Measurements from ENCODE around the gene LYRM9. TPM values are rescaled to one million over a fixed set of nuclear protein-coding genes. Genes with fewer than 3 reads are reported as not detected.

LYRM9 gene
- total and polyA plus RNA-seq, 9 of the 15 experiments (the other 6 are each of a cell fraction or from before 2014, with no cell fraction given), result 0.98 to 4.7 (median 1.8) TPM

GRCh38 chr17:27893841-27894503, 807 bp upstream of the LYRM9 start (continued):
- TF ChIP-seq TSHZ1 (CRISPR knock-in tag; IDR thresholded peaks at IDR 0.05) (no peak), NR2C2 (CRISPR knock-in tag; IDR thresholded peaks at IDR 0.05) (no peak), NR2C2 (tag; IDR thresholded peaks at IDR 0.05) (no peak), HNRNPUL1 (IDR thresholded peaks at IDR 0.05; ENCODE audit: low read length) (no peak), SMAD3 (CRISPR knock-in tag; conservative IDR thresholded peaks at IDR 0.05) (no peak), CSDE1 (IDR thresholded peaks at IDR 0.05) (no peak), CUX1 (CRISPR knock-in tag; IDR thresholded peaks at IDR 0.05) (no peak), SRSF9 (IDR thresholded peaks at IDR 0.05; ENCODE audit: borderline replicate concordance, low read depth, low read length) (no peak), E2F1 (CRISPR knock-in tag; IDR thresholded peaks at IDR 0.05) (no peak), GATA2 (CRISPR knock-in tag; IDR thresholded peaks at IDR 0.05) (no peak), SP1 (CRISPR knock-in tag; IDR thresholded peaks at IDR 0.05) (no peak), NFE2 (IDR thresholded peaks at IDR 0.05; ENCODE audit: low read depth) (peak; percentile 35; the same call in 1 of the 2 replicates), LARP7 (IDR thresholded peaks at IDR 0.05) (no peak), ETS1 (conservative IDR thresholded peaks at IDR 0.05; ENCODE audit: control insufficient read depth, low read depth, low read length) (no peak), ATF6 (CRISPR knock-in tag; IDR thresholded peaks at IDR 0.05) (no peak)

All from K562 (cell line).